HG03039 (cell line): Measurements from ENCODE around the gene SUMO3.

Source experiments
- ATAC-seq: cut with Tn5 transposase; IDR thresholded peaks from one replicate; pipeline ENCODE4 v1.9.1; 2021; ENCODE audit warnings: mild to moderate bottlenecking, moderate library complexity; ENCODE audit not compliant: unreplicated experiment

SUMO3 gene

DNA sequence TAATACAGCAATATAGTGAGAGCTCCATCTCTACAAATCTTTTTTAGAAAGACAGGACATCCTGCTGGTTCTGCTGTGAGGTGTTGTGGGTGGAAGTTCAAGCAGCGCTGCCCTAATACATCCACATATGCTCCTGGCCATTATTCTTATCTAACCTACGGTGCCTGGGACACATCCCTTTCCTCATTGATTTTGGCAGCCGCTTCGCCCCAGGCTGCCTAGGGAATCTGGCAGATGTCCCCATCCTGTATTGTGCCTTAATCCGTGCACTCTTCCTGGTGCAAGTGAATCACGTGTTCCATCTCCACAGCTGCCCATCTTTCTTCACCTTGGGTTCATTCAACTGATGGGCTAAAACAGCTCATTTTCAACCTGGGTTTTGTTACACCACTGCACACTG, 13.1 kb downstream of the SUMO3 start:
- ATAC-seq, result no peak

DNA sequence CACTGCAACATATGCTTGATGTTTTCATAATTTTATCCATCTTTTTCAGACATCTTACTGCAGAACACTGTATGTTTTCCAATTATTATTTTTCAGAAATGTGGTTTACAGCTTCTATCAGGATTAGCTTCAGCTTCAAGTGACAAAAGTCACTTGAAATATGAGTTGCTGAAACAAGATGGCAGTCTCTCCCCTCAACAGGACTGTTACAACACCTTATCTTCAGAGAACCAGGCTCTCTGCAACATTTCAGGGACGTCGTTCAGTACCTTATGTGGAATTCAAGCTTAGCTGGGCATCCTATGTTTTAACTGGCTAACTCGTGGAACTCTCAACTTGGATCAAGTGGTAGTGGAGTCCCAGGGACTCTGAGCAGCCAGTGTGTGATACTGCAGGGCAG, 14.2 kb downstream of the SUMO3 start:
- no peak for ATAC-seq

DNA sequence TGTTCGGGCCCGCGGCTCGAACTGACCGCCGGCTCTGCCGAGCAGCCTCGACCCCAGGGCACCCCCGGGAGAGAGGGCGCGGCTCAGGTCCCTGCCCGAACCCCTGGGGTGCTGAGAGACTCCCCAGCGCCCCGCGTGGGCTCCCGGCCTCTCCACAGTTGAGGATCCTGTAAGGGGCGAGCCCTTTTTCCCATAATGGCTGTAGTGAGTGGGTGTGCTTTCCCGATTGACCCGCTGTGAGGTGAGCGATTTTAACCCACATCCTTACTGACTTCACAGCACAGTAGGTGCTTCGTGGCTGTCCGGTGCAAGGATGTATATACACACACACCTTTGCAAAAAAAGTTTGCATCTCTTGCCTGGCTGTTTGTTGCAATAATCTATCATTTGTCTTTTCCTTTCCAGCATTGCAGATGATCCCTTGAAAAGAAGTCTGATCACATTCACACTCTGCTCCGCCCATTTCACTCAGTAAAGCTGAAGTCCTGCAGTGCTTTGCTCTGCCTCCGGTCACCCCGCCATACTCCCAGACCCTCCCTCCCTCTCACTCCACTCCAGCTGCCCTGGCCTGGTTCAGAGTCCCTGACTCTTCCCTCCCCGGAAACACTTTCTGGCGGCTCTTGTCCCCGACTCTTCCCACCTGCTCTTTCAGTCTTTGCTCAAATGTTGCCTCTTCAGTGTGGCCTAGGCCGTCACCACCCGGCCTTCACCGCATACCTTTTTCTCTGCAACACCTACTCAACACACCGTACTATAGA, 15.3 kb downstream of the SUMO3 start:
- ATAC-seq, result no peak

DNA sequence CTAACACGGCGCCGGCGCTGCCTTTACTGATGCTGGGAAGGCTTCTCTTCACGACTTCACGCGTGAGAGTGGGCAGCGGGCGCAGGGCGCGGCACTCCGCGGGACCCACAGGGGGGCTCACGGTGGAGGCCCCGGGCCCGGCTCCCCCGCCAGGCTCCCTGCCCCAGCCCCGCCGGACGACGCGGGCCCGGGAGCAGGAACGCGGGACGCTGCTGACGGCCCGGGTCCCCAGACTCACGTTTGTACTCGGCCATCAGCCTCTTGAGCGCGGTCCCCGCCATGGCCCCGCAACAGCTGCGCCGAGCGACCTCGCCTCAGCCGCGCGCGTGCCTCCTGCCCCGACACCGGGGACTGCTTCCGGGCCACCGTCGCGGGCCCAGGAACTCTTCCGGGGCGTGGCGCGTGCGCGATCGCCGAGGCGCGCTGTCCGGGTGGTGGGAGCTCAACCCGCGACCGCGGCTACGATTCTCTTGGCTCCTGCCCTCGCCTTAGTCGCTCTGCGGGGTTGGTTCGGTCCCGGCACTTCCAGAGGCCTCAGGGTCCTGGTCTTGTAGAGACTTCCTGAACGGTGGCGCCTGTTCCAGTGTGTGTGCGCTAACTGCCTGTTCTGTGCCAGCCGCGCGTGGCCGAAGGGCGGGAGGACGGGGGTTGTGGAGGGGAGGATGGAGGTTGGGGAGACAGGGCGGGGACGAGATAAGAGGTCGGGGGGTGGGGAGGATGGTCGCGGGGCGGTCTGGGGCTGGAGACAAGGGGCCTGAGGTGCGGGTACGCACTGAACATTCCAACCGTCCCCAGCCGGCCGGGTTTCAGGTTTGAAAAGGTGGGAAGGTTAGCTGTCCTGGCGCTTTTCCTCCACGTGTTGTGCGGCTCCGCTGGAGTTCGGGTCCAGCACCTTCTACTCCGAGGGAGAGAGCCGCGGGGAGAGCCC, 16.1 kb downstream of the SUMO3 start, which contains the start of gene UBE2G2:
Gene UBE2G2, minus strand, starts transcription at position 353 of the 928 bp plus-strand sequence. Its CDS starts 72 bp downstream, at position 281.
- peak; percentile 66 for ATAC-seq

DNA sequence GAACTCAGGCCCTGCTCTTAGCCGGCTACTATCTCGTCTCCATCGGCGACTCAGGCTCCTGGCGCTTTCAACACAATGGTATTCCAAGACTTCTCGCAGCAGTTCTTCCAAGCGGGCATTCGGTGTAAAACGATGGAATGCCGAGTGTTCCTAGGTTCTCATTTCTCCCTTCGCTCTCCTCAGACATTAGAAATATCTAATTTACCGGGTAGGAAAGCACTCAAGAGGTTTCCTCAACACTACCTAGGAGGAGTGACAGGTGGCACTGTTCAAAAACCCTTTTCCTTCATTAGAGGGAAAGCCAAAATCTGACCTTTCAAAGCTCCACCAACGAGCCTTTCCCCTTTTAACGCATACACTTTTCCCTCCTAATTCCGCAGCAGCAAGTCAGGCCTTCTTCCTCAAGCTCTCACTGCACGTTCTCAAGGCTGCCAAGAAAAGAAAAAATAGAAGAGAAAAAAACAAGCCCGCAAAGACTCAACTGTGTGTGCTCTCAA, 16.8 kb downstream of the SUMO3 start:
- no peak for ATAC-seq

DNA sequence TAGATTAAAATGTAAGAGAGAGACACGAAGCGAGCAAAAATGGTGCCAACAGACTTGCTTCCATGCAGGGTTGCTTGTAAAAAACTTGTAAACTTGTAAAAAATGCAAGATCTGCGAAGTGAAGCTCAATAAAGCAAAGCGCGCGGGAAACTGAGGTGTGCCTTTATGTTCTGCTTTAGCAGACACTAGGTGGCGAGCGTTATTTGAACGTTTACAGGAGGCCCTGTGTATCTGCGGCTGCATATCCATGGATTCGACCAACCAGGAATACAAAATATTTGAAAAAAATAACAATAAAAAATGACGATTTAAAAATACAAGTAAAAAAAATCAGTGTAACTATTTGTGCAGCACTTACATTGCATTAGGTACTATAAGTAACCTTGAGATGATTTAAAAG, 17.8 kb downstream of the SUMO3 start:
- ATAC-seq, result no peak

DNA sequence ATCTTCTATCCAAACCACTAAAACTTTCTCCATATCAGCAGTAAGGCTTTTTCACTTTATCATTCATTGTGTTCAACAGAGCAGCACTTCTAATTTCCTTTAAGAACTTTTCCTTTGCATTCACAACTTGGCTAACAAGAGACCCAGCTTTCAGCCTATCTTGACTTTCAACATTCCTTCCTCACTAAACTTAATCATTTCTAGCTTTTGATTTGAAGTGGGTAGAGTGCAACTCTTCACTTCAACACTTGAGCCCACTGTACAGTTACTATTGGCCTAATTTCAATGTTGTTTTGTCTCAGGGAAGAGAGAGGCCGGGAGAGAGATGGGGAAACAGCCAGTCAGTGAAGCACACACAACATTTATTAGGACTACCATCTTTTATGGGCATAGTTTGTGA, 18.2 kb downstream of the SUMO3 start:
- no peak for ATAC-seq

DNA sequence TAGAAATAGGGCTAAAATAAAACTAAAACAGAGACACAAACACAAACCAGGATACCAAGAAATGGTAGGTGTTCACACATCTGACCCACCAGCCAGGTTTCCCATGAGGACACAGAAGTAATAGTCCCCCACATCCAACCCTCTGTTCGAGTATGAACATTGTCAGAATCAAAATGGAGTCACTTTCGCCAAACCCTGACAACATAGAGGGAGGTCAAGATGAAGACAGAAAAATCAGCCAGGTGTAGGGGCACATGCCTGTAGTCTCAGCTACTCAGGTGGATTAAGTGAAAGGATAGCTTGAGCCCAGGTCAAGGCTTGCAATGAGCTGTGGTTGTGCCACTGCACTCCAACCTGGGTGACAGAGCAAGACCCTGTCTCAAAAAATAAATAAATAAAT, 20.1 kb downstream of the SUMO3 start:
- ATAC-seq, result no peak

DNA sequence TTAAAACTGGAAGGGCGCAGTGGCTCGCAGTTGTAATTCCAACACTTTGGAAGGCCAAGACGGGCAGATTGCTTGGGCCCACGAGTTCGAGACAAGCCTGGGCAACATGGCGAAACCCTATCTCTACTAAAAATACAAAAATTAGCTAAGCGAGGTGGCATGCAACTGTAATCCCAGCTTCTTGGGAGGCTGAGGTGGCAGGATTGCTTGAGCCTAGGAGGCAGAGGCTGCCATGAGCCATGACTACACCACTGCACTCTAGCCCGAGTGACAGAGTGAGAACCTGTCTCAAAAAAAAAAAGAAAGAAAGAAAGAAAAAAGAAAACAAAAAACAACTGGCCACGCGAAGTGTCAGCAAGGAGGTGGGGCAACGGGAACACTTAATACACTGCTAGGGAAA, 22.5 kb downstream of the SUMO3 start:
- ATAC-seq, result no peak

DNA sequence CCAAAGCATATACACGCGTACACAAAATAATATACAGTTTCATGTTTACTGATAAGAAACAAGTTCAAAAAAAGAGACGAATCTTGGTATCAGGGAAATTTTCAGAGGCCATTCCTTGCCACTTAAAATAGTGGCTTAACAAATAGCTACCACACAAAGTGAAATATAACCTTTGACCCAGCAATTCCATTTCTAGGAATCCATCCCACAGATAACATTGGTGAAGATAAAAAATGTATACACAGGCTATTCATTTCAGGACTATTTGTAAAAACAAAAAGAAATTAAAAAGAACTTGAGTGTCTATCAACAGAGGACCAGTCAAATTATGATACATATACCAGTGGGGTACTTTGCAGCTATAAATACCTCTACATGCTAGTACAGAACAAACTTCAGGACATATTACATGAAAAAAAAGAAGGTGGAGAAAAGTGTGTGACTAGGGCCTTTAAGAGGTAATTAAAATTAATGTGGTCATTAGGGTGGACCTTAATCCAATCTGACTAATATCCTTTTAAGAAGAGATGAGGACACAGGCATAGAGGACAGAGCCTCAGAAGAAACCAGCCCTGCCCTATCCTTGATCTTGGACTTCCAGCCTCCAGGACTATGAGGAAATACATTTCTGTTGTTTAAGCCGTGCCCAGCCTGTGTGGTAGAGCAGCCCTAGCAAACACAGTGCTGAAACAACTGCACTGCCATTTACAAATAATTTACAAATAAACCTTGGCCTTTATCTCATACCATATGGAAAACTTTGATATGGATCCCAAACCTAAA, 24.1 kb downstream of the SUMO3 start:
- no peak for ATAC-seq

DNA sequence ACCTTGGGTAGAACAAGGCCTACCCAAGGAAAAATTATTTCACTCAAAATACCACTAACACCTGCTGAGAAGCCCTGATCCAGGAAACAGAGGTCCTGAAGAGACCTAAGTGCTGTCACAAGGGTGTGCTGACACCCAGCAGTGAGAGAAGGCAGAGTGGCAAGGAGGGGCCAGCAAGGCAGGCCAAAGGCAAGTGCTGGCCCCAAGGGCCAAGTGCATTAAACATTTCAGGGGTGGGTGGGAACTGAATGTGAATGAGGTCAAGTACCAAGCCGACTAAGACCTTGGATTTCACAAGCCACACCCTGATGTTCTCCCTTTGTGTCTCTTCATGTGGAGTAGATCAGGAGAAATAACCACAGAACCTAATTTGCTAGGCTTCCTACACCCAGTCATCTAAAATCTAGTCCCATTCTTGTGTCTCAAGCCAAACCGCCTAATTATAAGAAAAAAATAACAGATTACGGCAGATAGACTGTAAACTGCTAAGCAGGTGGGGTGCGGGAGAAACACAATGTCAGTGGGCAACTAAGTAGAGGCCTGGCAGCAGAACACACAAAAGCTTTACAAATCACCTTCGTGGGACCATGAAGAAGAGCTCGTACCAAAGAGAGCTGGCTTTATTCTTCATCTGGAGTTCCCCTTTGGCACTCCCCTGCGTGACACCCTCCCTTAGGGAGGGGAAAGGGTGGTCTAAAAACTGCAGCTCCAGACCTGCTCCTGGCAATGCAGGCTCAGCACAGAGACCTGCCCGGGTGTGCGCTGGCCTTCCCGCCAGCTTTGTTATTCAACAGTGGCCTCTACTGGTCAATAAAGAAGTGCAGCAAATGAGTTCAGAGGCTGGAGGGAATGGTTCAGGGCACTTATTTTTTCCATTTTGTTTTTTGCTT, 24.9 kb downstream of the SUMO3 start:
- ATAC-seq, result no peak

DNA sequence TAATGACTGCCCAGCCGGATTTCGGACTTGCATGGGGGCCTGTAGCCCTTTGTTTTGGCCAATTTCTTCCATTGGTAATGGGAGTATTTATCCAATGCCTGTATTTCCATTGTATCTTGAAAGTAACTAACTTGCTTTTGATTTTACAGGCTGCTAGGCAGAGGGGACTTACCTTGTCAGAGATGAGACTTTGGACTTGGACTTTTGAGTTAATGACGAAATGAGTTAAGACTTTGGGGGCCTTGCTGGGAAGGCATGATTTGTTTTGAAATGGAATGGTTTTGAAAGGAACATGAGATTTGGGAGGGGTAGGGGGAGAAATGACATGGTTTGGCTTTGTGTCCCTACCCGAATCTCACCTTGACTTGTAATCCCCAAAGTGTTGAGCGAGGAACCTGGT, 25.9 kb downstream of the SUMO3 start:
- no peak for ATAC-seq

DNA sequence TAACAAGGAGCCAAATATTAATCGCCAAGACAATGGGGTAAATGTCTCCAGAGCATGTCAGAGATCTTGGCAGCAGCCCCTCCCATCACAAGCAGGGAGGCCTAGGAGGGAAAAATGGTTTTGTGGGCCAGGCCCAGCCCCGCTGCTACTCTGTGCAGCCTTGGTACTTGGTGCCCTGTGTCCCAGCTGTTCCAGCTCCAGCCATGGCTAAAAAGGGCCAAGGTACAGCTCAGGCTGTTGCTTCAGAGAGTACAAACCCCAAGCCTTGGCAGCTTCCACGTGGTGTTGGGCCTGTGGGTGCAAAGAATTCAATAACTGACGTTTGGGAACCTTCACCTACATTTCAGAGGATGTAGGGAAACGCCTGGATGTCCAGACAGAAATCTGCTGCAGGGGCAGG, 26.6 kb downstream of the SUMO3 start:
- no peak for ATAC-seq

DNA sequence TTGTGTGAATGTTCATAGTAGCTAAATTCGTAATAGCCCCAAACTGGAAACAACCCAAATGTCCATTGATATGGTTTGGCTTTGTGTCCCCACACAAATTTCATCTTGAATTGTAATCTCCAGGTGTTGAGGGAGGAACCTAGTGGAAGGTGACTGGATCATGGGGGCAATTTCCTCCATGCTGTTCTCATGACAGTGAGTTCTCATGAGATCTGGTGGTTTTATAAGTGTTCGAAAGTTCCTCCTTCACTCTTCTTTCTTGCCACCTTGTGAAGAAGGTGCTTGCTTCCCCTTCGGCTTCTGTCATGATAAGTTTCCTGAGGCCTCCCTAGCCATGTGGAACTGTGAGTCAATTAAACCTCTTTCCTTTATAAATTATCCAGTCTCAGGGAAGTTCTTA, 27.5 kb downstream of the SUMO3 start:
- no peak for ATAC-seq

DNA sequence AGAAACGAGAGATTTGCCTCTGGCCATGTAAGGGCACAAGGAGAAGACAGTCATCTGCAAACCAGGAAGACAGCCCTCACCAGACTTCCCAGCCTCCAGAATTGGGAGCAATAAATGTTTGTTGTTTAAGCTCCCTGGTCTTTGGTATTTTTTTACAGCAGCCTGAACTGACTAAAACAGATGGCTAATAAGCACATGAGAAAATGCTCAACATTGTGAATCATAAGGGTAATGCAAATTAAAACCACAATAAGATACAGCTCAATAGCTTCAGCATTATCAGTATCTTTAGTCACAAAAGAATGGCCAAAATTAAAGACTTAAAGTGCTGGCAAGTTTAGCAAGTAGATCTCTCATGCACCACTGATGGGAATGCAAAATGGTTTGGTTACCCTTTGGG, 28.0 kb downstream of the SUMO3 start:
- no peak for ATAC-seq

DNA sequence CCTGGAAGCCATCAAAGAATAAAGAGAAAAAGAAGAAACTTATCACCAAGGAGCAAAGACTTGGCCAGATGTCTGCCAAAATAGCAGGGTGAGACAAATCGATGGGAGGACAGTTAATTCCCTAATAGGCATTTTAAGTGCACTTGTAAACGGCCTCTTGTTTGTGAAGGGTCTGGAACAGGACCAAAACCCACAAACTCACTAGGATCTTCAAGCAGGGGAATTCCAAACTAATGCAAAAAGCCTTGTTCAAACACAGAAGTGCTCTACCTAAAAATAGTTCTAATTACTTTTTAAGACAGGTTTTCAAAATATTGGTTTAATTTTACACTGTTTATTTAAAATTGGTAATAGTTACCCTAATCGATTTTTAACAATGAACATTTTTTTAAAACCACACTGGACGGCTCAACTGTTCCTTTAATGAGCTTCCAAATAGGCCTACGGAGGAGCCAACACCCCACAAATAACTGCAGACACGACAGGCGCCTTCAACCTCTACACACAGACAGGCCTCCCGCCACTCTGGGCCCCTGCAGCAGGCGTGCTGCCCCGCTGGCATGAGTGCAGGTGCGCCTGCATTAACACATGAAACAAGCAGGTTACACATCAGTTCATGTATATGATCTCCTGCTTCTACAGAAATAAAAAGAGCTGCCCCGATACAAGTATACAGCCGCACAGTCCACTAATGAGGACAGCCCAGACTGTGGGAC, 32.1 kb downstream of the SUMO3 start:
- no peak for ATAC-seq

DNA sequence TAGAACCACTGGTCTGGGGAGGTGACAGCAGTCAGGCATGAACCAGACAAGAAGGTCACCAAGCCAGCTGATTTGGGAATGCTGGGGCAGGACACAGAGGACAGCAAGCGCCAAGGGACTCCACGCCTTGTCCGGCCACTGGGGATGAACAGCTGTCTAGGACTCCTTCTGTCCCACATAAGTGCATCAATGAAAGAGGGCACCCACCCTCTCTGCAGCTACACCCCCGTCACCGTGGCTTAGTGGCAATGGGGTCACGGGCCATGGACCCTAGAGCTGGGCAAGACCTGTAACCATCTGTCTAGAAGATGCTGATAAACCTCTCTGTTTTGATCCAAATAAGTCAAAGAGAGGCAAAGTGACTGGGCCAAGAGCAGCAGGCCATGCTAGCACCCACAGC, 33.1 kb downstream of the SUMO3 start:
- ATAC-seq, result no peak

DNA sequence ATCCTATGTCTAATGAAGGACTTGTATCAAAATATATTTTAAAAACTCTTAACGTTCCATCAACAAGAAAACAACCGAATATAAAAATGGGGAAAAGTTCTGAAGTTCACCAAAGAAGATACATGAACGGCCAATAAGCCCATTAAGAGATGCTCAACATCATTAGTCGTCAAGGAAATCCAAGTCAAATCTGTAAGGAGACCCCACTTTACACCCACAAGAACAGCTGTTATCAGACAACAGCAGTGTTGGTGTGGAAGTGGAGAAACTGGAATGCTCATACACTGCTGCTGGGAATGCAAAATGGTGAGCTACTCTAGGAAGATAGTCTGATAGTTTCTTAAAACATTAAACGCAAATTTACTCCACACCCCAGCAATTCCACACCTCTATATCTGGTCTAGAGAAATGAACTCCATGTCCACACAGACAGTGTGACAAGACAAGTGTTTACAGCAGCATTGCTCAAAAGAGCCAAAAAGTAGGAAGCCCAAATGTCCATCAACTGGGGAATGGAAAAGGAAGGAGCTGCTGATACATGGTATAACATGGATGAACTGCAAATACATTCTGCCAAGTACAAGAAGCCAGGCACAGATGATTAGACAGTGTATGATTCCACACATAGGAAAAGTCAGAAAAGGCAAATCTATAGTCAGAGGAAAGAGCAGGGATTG, 34.7 kb downstream of the SUMO3 start:
- ATAC-seq, result no peak
